Colonic mucosa (tissue), 4 donors: ENCODE data around the gene TMEM138. TPM values are rescaled to one million over a fixed set of nuclear protein-coding genes. Genes with fewer than 3 reads are reported as not detected.
A peak's percentile ranks its signal among the peaks of the same experiment; 100 is the strongest.

Source experiments
- DNase-seq: peaks from one replicate; pipeline ENCODE4 v3.0.0-alpha.2; 2020
- H3K27ac ChIP-seq: fragments of 200-600 bp; one replicate; pipeline ENCODE4 v1.8.0; 2021
- H3K27me3 ChIP-seq: fragments of 200-600 bp; one replicate; pipeline ENCODE4 v1.8.0; 2021
- H3K36me3 ChIP-seq: fragments of 200-600 bp; one replicate; pipeline ENCODE4 v1.8.0; 2021
- H3K4me1 ChIP-seq: fragments of 200-600 bp; one replicate; pipeline ENCODE4 v1.8.0; 2021; ENCODE audit warnings: mild to moderate bottlenecking
- H3K4me3 ChIP-seq: fragments of 200-600 bp; one replicate; pipeline ENCODE4 v1.8.0; 2021
- H3K9ac ChIP-seq, 2 donors: one replicate each; pipeline ENCODE4 v1.7.0; 2013; ENCODE audit warnings: control low read depth in 2 of 2, low read depth in 2 of 2, low read length in 2 of 2
- H3K9me3 ChIP-seq: fragments of 200-600 bp; one replicate; pipeline ENCODE4 v1.8.0; 2021
- CTCF ChIP-seq: fragments of 200-600 bp; IDR thresholded peaks from one replicate; pipeline ENCODE4 v1.8.0; 2022; ENCODE audit warnings: antibody characterized with exemption, mild to moderate bottlenecking
- intact Hi-C: fragments of 100-400 bp; cut with DNase I; formaldehyde crosslinking; loops from one replicate; pipeline ENCODE4 v1.14.1; 2022
- total RNA-seq, 2 donors: library from RNA; stranded (reverse); fragmentation: NEBNext Ultra II Directional in 1 of 2; extraction: Animal tissue kit (Norgen Biotek cat#: 25700) in 1 of 2; gene quantifications; one replicate each; pipeline ENCODE4 v1.2.1, GENCODE V29; 2021
- donor health status: healthy.
- donor health status: DM: no; HTN: no; CAD: no.
- donor health status: DM: no; HTN: no; CAD: no.

The TMEM138 gene
- total RNA-seq, 2 donors from 2014 or later, result 27.4 to 37.7 TPM

GRCh38 chr11:61354208-61354607 is 8.0 kb upstream of the TMEM138 start:
- Histone ChIP-seq H3K4me3 (no peak overlapping the region), H3K9ac (peak overlapping the region in 1 of 2 donors; percentile 38), H3K27ac (peak overlapping the region; percentile 57), H3K4me1 (peaks cover 7% of the 10 kb centered on the region), H3K27me3 (no peaks in the 10 kb centered on the region), H3K36me3 (peaks cover 6% of the 10 kb centered on the region), H3K9me3 (no peaks in the 10 kb centered on the region)
- intact Hi-C loops, result no loop called here
- DNase-seq, result no peak
- TF ChIP-seq CTCF, result no peak

- Histone ChIP-seq H3K27me3 (no peaks in the 10 kb centered on the region), H3K4me3 (no peak overlapping the region), H3K4me1 (peaks cover 7% of the 10 kb centered on the region), H3K9me3 (no peaks in the 10 kb centered on the region), H3K36me3 (peaks cover 2% of the 10 kb centered on the region), H3K9ac (no peak overlapping the region), H3K27ac (peak overlapping the region; percentile 29)
- TF ChIP-seq CTCF, result no peak
- intact Hi-C loops, result no loop called here
- no peak for DNase-seq
These were observed 5.5 kb upstream of the TMEM138 start for GRCh38 chr11:61356706-61357105.

GRCh38 chr11:61357233-61357893 is 4.8 kb upstream of the TMEM138 start:
- no peak for DNase-seq
- Histone ChIP-seq H3K4me3 (no peak overlapping the region), H3K4me1 (peaks cover 7% of the 10 kb centered on the region), H3K9ac (peak overlapping the region in 1 of 2 donors; percentile 44), H3K27me3 (no peaks in the 10 kb centered on the region), H3K36me3 (no peaks in the 10 kb centered on the region), H3K27ac (peak overlapping the region; percentile 29), H3K9me3 (no peaks in the 10 kb centered on the region)
- intact Hi-C loops, result no loop called here
- no peak for TF ChIP-seq CTCF

GRCh38 chr11:61357894-61358239 is 4.3 kb upstream of the TMEM138 start:
- no peak for TF ChIP-seq CTCF
- Histone ChIP-seq H3K9ac (peak overlapping the region in 1 of 2 donors; percentile 44), H3K27ac (peak overlapping the region; percentile 29), H3K4me3 (no peak overlapping the region), H3K36me3 (no peaks in the 10 kb centered on the region), H3K27me3 (no peaks in the 10 kb centered on the region), H3K9me3 (no peaks in the 10 kb centered on the region), H3K4me1 (peaks cover 7% of the 10 kb centered on the region)
- no peak for DNase-seq
- intact Hi-C loops, result no loop called here

GRCh38 chr11:61358566-61358965 is 3.6 kb upstream of the TMEM138 start:
- peak overlapping the region in 1 of 2 donors; percentile 27 for H3K9ac ChIP-seq
- H3K27me3 ChIP-seq, result no peaks in the 10 kb centered on the region
- peak overlapping the region; percentile 67 for H3K27ac ChIP-seq
- H3K9me3 ChIP-seq, result no peaks in the 10 kb centered on the region
- no peak for DNase-seq
- peaks cover 7% of the 10 kb centered on the region for H3K4me1 ChIP-seq
- no peak for TF ChIP-seq CTCF
- intact Hi-C loops, result no loop called here
- no peak overlapping the region for H3K4me3 ChIP-seq
- H3K36me3 ChIP-seq, result no peaks in the 10 kb centered on the region
